ENCODE results near the gene UVRAG. TPM values are rescaled to one million over a fixed set of nuclear protein-coding genes. Genes with fewer than 3 reads are reported as not detected.

The UVRAG gene
- total and polyA plus RNA-seq, 2 of the 13 experiments (the other 11 are each of a cell fraction or from before 2014, with no cell fraction given) = 9.7 to 17.3 TPM

DNA sequence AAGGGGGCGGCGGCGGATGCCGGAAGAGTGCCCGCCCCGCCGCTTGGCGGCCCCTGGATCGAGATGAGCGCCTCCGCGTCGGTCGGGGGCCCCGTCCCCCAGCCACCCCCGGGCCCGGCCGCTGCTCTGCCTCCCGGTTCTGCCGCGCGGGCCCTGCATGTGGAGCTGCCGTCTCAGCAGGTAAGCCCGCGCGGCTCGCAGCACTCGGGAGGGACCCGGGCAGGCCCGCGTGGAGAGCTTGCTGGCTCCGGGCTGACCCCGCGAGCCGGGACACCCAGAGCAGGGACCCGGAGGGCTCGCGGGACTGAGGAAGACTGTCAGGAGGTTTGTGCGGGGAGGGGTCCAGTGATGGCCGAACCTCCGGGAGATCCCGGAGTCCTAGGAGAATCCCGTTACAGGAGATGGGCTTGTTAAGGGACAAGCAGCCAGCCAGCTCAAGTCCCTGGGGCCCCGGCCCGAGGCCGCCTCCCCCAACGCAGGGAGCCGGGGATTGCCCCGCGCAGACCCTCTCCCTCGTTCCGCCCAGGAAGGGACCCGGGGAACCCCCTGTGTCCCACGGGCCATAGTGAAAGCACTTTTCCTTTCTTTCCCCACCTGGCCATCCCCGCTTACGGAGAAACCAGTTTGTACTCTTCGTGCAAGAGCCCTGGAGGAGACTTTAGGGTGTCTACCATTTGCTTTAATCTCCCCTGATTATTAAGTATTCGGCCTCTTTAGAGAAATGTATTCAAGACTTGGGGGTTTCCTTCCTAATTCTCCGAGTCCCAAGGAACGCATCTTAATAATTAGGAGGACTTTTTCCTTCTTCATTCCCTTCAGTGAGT is 547 bp downstream of the UVRAG start (continued):
- TF ChIP-seq, protein P1, sequence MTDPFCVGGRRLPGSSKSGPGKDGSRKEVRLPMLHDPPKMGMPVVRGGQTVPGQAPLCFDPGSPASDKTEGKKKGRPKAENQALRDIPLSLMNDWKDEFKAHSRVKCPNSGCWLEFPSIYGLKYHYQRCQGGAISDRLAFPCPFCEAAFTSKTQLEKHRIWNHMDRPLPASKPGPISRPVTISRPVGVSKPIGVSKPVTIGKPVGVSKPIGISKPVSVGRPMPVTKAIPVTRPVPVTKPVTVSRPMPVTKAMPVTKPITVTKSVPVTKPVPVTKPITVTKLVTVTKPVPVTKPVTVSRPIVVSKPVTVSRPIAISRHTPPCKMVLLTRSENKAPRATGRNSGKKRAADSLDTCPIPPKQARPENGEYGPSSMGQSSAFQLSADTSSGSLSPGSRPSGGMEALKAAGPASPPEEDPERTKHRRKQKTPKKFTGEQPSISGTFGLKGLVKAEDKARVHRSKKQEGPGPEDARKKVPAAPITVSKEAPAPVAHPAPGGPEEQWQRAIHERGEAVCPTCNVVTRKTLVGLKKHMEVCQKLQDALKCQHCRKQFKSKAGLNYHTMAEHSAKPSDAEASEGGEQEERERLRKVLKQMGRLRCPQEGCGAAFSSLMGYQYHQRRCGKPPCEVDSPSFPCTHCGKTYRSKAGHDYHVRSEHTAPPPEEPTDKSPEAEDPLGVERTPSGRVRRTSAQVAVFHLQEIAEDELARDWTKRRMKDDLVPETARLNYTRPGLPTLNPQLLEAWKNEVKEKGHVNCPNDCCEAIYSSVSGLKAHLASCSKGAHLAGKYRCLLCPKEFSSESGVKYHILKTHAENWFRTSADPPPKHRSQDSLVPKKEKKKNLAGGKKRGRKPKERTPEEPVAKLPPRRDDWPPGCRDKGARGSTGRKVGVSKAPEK (CRISPR knock-in tag; IDR thresholded peaks at IDR 0.05; ENCODE audit: borderline replicate concordance) = no peak
- TF ChIP-seq ZFX (CRISPR knock-in tag; IDR thresholded peaks at IDR 0.05; ENCODE audit: low read depth) (peak; percentile 50; the same call in 1 of the 2 replicates), ZNF383 (CRISPR knock-in tag; IDR thresholded peaks at IDR 0.05; ENCODE audit: borderline replicate concordance) (no peak), ELF4 (CRISPR knock-in tag; IDR thresholded peaks at IDR 0.05; ENCODE audit: borderline replicate concordance) (0 out of 2 replicates have a peak, but pooled peaks have one; percentile 10), TSC22D2 (CRISPR knock-in tag; IDR thresholded peaks at IDR 0.05; ENCODE audit: borderline replicate concordance) (no peak), ZNF678 (CRISPR knock-in tag; IDR thresholded peaks at IDR 0.05) (no peak), ZNF781 (CRISPR knock-in tag; IDR thresholded peaks at IDR 0.05; ENCODE audit: borderline replicate concordance, not compliant biosample characterization) (no peak), LCORL (IDR thresholded peaks at IDR 0.05) (no peak), LCORL (CRISPR knock-in tag; IDR thresholded peaks at IDR 0.05) (no peak)
- TF ChIP-seq, protein P2, sequence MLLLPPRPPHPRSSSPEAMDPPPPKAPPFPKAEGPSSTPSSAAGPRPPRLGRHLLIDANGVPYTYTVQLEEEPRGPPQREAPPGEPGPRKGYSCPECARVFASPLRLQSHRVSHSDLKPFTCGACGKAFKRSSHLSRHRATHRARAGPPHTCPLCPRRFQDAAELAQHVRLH (CRISPR knock-in tag; IDR thresholded peaks at IDR 0.05; ENCODE audit: borderline replicate concordance, low read depth) = no peak
- TF ChIP-seq, protein P3, sequence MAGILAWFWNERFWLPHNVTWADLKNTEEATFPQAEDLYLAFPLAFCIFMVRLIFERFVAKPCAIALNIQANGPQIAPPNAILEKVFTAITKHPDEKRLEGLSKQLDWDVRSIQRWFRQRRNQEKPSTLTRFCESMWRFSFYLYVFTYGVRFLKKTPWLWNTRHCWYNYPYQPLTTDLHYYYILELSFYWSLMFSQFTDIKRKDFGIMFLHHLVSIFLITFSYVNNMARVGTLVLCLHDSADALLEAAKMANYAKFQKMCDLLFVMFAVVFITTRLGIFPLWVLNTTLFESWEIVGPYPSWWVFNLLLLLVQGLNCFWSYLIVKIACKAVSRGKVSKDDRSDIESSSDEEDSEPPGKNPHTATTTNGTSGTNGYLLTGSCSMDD (CRISPR knock-in tag; IDR thresholded peaks at IDR 0.05) = no peak
- TF ChIP-seq, protein P4, sequence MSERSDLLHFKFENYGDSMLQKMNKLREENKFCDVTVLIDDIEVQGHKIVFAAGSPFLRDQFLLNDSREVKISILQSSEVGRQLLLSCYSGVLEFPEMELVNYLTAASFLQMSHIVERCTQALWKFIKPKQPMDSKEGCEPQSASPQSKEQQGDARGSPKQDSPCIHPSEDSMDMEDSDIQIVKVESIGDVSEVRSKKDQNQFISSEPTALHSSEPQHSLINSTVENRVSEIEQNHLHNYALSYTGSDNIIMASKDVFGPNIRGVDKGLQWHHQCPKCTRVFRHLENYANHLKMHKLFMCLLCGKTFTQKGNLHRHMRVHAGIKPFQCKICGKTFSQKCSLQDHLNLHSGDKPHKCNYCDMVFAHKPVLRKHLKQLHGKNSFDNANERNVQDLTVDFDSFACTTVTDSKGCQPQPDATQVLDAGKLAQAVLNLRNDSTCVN (CRISPR knock-in tag; IDR thresholded peaks at IDR 0.05; ENCODE audit: borderline replicate concordance) = no peak; the same call in 1 of the 2 replicates

Measured in HepG2 (cell line).